GM18511 (cell line): ENCODE data around the gene DAAM1.

ENCODE experiments used
- ATAC-seq: cut with Tn5 transposase; IDR thresholded peaks from one replicate; pipeline ENCODE4 v1.9.1; 2021; ENCODE audit warnings: mild to moderate bottlenecking, moderate library complexity; ENCODE audit not compliant: unreplicated experiment

DAAM1 gene

DNA sequence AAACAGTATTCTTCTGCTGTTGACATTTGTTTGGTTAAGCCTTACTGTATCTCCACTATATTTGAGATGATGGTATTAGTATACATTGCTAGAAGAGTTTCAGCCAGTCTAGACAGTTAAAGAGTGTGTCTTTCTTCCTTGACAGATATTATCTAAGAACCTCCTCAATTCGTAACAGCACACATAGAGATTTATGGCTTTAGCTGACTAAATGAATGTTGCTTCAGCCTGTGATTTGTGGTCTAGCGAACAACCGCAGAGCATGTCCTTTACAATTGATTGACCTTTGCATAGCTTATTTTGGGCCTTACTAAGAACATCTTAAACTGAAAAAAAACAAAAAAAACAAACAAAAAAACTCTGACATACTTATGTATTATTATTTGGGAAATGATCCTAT, 122.2 kb downstream of the DAAM1 start:
- ATAC-seq = no peak

DNA sequence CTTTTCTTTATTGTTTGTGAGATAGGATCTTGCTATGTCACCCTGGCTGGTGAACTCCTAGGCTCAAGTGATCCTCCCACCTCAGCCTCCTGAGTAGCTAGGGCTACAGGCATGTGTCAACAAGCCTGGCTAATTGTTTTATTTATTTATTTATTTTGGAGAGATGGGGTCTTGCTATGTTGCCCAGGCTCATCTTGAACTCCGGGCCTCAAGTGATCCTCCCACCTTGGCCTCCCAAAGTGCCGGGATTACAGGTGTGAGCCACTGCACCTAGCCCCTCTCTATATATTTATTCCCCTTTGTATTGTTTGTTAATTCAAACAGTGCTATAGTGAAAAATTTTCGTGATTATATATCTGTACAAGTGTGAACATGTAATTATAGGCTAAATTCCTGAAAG, 123.3 kb downstream of the DAAM1 start:
- no peak for ATAC-seq

DNA sequence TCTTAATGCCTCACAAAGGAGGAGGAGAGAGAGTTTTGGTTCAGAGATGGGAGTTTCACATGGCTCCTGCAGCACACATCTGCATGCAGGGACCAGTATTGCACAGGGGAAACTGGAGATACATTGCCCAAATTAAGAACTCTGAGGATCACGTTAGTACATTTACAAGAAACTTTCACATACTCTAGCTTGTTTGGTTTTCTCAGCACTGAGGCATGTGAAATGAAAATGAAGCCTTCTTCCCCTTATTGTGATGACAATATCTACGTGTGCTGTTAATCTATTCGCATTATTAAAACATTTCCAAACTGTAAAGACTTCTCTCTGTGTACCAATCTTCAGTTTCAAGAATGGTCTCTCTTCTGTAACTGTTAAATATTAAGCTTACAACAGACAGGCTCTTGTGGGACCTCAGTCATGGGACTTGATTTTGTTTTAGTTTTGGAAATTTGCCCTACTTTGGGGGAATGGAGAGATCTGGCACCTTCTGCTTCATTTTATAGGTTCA, 124.7 kb downstream of the DAAM1 start:
- ATAC-seq = peak; percentile 84

DNA sequence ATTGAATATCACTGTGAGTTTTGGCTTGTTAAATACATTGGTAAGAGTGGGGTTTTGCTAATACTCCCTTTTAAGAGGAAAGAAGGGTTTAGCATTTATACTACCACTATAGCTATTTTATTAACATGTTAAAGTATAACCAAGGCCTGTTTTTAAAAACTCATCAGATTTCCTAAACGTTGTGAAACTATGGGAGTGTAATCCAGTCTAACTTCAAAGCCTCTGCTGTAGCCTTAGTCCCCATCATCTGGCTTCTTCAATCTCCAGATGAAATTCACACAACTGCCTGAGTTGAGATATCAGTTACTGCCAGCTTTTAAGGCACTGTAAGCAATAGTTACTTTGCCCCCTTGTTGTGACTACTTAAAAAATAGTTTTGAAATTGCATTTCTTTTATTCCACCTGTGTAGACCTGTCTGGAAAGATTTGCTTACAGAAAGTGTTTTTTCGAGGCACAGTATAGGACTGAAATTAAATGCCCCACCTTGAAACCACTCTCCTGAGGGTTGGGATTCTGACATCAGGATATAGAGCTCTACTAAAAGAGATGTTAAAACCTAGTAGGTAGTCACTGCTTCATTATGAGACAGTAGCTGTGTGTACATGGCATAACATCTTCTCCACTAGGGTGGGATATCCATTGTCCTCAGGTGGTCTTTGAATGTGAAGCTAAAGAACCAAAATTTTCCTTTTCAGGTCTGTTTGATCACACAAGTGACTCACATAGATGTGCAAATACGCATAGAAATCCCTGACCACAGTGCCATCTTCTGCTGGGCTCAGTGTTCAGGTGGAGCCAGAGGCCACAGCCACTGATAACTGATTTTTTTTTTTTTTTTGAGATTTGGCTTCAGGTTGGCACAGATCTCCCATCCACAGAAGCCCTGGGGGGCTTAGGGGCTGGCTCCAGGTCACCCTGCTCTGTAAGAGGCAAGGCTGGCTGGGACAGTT, 125.5 kb downstream of the DAAM1 start:
- no peak for ATAC-seq

DNA sequence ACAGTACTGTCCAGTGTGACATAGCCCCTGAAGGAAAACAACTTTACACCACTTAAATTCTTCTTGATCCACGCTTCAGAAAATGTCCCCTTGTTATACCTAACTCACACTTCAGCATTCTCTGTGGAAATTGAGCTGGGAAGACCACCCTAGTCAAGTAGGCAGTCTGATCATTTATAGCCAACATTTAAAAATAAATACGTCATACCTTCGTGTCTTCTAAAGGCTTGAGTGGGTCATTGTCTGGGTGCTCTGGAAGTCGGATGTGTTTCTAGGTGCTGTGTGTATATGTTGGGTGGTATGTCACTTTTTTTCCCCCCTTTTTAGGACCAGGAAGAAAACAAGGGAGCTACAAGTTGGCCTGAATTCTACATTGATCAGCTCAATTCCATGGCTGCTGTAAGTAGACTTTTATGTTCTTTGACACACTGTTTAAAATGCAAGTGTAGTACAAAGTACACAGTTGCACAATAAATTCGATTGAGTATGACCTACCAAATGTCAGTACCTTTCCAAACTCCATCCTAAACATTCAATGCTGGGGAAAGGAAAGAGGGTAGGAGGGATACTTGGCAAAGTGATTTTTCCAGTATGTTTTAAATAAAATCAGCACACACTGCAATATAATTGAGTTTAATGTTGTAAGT, 126.6 kb downstream of the DAAM1 start:
- ATAC-seq = no peak

DNA sequence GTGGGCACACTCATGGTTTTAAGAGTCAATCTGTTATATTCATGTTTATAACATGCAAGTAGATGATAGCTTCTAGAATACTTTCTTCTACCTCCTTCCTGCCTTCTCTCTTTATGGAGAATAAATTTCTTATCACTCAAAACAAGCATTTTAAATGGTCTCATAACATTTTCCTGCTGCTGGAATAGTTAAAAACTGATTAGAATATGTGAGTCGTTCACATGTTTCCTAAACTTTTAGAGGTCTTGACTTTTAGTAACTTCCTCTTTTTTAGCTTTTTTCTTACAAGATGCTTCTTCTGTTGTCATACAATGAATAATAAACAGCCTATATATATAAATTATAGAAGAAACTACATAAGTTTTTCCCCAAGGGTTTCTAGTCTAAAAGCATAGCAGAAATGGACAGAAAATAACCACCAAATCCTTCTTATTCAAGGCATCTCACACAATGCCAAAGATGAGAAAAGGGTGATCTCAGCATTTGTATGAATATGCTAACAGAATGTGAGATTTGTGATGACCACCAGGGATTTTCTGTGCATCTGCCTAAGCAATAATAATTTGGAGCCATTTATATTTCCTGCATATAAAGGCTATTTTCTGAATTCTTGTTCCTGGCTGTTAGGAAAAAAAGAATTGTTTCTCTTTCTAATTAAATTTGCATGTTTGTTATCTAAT, 127.8 kb downstream of the DAAM1 start:
- ATAC-seq = no peak

DNA sequence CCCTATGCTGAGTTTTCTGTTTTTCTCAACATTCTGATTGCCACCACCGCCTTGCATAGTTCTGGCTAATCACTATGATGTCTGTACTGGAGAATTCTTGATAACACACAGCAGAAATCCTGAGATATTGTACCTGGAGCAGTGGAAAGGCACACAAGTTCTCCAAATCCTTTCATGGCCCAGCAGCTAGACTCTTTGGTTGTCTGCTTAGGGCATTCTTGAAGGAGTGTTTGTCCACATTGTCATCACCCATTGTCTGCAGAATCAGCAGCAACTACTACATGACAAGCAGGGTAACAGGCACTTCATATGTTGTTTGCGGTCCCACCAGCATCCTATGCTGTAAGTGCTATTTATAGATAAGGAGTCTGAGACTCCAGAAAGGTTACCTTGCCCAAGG, 128.9 kb downstream of the DAAM1 start:
- ATAC-seq = no peak

DNA sequence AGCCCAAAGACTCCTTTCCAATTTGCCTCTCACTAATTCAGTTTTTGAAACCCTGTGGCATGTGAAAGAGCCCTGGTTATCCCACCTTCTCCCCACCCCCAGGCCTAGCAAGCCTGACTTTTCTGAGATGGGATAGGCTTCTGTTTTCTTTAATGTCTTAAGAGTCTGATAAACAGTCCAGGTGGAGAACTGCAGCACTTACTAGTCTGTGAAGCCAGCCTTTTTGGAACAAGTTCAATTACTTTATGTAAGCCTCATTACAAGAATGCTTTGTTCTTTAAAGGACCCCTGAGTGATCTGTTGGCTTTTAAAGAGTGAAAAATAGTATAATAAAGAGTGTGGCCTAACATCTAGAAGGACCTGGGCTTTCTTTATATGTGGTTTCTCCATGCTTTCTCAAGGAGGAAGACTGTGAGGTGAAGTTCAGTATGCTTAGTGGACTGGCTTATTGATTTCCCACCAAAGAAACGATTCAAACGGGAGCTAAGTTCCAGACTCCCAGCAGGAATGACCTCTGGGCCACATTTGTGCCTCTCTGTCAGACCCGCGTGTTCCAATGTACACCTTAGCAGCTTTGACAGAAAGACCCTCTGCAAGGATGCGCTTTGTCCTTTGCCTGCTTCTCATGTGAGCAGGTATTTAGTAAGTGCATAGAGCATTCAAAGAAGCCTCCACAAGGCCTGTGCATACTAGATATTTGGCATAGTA, 129.5 kb downstream of the DAAM1 start:
- ATAC-seq = no peak

DNA sequence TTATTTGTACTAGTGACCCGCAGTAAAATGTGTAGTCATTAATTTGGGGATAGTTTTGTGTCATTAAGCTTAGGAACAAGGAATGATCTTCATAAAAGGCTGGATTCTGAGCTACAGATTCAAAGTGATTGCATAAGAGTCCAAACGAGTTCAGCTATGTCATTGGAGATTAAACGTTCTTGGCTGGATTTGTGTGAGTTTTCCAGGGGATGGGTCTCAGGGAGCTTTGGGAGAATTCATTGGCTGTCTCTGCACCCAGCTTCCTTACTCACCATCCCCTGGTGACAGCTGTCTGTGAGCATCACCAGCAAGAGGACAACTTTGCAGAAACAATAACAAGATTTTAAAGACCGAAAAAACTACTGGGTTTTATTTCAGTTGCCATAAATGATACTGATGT, 130.4 kb downstream of the DAAM1 start:
- no peak for ATAC-seq

DNA sequence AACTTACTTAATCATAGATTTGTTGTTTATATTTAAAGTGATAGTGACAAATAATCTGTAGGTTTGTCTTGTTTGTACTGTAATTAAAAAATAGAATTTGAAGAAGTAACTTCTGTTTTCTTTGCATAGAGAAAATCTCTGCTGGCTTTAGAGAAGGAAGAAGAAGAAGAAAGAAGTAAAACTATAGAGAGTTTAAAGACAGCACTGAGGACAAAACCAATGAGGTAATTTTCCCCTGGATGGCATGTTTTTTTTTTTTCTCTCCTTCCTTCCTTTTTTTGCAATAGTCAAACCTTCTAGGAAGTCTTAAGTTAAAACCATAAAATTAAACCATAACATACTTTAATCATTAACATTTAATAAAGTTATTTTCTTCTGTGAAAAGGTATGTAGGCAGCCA, 131.9 kb downstream of the DAAM1 start:
- no peak for ATAC-seq

DNA sequence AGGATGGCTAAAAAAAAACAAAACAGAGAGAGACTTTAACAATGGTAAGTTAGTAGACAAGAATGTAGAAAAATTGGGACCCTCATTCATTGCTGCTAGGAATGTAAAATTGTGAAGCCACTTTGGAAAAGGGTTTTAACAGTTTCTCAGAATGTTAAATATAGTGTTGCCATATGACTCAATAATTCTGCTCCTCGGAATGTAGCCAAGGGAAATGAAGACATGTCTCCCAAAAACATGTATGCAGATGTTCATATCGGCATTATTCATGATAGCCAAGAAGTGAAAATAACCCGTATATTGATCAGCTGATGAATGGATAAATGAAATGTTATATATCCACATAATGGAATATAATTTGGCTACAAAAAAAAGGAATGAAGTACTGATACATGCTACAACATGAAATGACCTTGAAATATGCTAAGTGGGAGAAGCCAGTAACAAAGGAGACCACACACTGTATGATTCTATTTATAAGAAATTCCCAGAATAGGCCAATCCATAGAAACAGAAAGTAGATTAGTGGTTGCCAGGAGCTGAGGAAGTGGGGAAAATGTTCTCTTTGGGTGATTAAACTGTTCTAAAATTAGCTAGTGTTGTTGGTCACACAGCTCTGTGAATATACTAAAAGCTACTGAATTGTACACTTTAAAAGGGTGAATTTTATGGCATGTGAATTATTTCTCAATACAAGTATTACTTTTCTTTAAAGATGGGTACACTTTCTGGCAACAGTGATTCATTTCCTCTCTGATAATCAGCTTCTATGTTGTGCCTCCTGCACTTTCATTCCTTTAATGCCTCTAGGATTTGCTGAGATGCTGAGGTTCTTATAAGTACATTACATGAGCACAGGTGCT, 132.5 kb downstream of the DAAM1 start:
- ATAC-seq = no peak

DNA sequence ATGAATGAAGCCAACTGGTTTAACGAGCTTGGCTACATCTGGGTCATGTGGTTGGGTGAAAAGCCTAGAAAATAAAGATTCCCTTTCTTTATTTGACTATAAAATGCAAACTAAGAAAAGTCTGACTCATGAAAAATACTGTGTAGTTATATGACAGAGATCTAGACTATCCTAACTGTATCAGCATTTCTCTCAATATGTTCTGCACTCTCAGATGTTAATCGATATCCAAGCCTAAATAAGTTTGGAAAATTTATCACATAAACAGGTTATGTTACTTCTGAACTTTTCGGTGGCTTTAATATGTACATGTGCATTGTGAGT, 133.1 kb downstream of the DAAM1 start:
- no peak for ATAC-seq

DNA sequence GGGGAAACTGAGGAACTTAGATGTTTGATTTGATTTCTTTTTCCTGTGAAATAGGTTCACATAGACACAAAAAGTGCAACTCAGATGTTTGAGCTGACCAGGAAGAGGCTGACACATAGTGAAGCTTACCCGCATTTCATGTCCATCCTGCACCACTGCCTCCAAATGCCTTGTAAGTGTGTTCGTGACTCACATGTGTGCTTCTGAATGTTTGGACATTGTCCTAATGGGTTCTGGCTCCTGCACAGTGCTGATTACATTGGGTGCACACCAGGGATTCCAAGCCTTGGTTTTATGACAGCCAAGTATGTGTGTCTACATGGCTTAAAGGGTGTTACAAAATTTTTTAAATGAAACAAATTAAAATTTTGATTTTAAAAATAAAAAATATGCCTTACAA, 137.4 kb downstream of the DAAM1 start:
- no peak for ATAC-seq

DNA sequence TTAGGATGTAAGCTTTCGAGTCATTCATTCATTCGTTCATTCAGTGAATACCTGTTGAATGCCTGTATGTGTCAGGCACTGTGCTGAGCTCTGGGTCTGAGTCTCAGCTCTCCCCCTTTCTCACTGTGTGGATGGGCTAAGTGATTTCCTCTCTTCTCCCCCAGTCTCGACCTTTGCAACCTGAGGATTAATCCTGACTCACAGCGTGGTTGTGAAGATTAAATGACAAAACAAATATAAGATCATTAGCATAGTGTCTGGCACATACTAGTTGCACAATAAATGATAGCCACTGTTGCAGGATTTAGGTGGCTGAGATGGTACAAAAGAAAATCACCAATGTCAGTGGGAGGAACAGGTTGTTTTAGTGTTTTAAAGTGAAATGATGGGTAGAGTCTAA, 140.0 kb downstream of the DAAM1 start:
- ATAC-seq = no peak

DNA sequence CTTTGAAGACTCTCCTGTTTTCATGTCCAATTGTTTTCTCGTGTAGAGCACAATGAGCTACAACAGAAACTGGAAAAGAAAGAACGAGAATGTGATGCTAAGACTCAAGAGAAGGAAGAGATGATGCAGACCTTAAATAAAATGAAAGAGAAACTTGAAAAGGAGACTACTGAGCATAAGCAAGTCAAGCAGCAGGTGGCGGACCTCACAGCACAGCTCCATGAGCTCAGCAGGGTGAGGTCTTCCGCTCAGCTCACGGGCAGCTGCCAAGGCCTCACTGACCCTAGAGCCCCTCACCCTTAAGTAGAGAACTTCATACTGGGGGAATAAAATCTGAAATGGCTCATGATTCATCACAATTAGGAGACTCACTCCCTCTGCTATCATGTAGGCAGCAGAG, 142.0 kb downstream of the DAAM1 start:
- ATAC-seq = no peak

DNA sequence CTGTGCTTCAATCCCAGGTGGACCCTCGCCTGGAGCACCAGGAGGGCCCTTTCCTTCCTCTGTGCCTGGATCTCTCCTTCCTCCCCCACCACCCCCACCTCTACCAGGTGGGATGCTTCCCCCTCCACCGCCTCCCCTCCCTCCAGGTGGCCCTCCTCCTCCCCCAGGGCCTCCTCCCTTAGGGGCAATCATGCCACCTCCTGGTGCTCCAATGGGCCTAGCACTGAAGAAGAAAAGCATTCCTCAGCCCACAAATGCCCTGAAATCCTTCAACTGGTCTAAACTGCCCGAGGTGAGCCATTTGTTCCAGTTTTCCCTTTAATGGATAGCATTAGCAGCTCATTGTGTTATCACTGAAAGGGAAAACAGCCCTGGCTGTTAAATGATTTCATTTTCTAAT, 142.8 kb downstream of the DAAM1 start:
- no peak for ATAC-seq

DNA sequence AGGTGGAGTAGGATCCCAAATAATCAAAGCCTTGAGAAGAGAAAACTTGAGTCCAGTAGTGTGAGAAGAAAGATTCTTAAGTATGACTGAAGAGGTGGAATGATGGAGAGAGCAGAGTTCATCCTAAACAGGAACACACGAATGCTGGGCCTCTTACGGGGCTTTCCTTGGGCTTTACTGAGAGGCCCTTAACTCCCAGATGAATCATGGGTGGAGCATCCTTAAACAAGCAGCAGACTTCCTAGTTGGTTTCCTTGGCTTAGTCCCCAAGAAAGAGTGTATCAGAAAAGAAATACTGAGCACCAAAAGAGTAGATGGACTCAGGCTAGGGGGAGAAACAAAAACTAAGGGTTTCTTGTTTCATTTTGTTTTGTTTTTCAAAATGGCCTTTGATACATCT, 144.3 kb downstream of the DAAM1 start:
- no peak for ATAC-seq

DNA sequence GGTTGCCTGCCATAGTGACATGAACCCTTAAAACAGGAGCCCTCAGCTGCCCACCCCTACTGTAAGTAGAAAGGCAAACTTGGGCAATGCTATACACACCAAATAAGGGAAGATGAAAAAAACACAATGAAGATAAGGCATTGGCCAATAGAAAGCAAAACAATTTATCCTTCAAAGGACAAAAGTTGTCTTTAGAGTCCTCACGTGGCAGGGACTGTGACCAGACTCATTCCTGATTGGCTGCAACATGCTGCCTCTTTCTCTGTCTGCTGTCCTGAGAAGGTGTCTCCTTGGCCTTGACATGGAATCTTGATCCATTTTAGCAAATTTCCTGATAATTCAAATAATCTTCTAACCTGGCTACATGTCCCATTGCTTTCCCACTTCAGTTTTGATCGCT, 144.8 kb downstream of the DAAM1 start:
- ATAC-seq = no peak

DNA sequence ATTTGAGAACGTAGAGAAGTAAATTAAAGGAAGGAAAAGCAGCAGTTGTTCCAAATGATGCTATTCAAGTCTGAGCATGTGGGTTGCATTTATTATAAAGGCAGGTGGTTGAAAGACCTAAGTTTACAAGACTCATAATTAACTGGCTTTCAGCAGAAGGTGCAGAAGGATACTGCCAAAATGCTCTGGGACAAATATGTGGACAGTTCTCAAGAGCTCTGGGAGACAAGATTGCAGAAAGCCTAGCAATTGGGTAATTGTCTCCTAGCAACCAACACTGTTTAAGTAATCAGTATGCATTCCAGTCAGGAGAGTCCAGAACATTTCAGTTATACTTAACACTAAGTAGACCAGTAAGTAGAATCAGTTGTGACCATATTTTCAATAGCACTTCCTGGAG, 145.2 kb downstream of the DAAM1 start:
- ATAC-seq = no peak

DNA sequence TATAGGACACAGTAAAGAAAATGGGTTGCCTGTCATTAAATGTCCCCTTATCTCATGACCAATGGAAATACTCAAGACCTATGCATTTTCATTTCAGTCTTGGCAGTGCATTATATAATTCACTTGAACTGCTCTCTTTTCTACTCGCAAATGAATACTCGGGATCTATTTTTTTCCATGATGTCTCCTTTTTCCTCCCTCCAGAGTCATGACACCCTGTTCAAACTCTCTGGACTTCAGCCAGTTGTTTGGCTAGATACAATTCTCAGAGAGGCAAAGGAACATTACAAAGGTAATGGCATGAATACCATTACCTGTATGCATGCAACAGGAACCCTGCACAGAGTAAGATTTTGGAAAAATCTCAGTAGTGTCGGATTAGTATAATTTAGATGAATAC, 145.8 kb downstream of the DAAM1 start:
- no peak for ATAC-seq
